WTC11 (cell line): ENCODE results near the gene AKIRIN1.

ENCODE experiments used
- AFF4 ChIP-seq: sonication (generic); formaldehyde crosslinking; IDR thresholded peaks from 2 replicates; pipeline ENCODE4 v1.8.1; 2023; ENCODE audit warnings: mild to moderate bottlenecking, missing genetic modification reagents, borderline replicate concordance
- ATF3 ChIP-seq: sonication (generic); formaldehyde crosslinking; conservative IDR thresholded peaks from 2 replicates; pipeline ENCODE4 v1.8.1; 2022; ENCODE audit warnings: mild to moderate bottlenecking, missing genetic modification reagents
- CREB1 ChIP-seq: sonication (generic); formaldehyde crosslinking; IDR thresholded peaks from 2 replicates; pipeline ENCODE4 v1.8.0; 2023; ENCODE audit warnings: mild to moderate bottlenecking, missing genetic modification reagents
- CTCF ChIP-seq: fragments of 200-600 bp; IDR thresholded peaks from 2 replicates; pipeline ENCODE4 v1.8.0; 2022; ENCODE audit warnings: antibody characterized with exemption
- ETV6 ChIP-seq: sonication (generic); formaldehyde crosslinking; IDR thresholded peaks from 2 replicates; pipeline ENCODE4 v1.8.1; 2022; ENCODE audit warnings: mild to moderate bottlenecking, missing genetic modification reagents
- IRF1 ChIP-seq: sonication (generic); formaldehyde crosslinking; IDR thresholded peaks from 2 replicates; pipeline ENCODE4 v1.8.0; 2023; ENCODE audit warnings: missing genetic modification reagents
- MAX ChIP-seq: sonication (generic); formaldehyde crosslinking; IDR thresholded peaks from 2 replicates; pipeline ENCODE4 v1.8.0; 2022; ENCODE audit warnings: mild to moderate bottlenecking, missing genetic modification reagents
- TEAD4 ChIP-seq: sonication (generic); formaldehyde crosslinking; IDR thresholded peaks from 2 replicates; pipeline ENCODE4 v1.8.0; 2022; ENCODE audit warnings: mild to moderate bottlenecking, missing genetic modification reagents
- USF2 ChIP-seq: sonication (generic); formaldehyde crosslinking; IDR thresholded peaks from 2 replicates; pipeline ENCODE4 v1.8.1; 2023; ENCODE audit warnings: mild to moderate bottlenecking, missing genetic modification reagents, moderate library complexity
- ZNF232 ChIP-seq: sonication (generic); formaldehyde crosslinking; IDR thresholded peaks from 2 replicates; pipeline ENCODE4 v1.8.0; 2022; ENCODE audit warnings: mild to moderate bottlenecking, missing genetic modification reagents

GRCh38 chr1:39046613-39047210, 55.6 kb downstream of the AKIRIN1 start:
- no peak for TF ChIP-seq ZNF232 (CRISPR knock-in tag)
- TF ChIP-seq CTCF: no peak
- no peak for TF ChIP-seq AFF4 (CRISPR knock-in tag)
- no peak for TF ChIP-seq ETV6 (CRISPR knock-in tag)
- TF ChIP-seq CREB1 (CRISPR knock-in tag): no peak
- TF ChIP-seq IRF1 (CRISPR knock-in tag): no peak
- no peak for TF ChIP-seq ATF3 (CRISPR knock-in tag)
- TF ChIP-seq USF2 (CRISPR knock-in tag): no peak
- no peak for TF ChIP-seq TEAD4 (CRISPR knock-in tag)
- TF ChIP-seq MAX (CRISPR knock-in tag): no peak
